HK-2 (cell line): ENCODE results near the gene GPR173.

Experiments used
- DNase-seq: peaks from one replicate; pipeline ENCODE4 v3.0.0-alpha.2; 2018; ENCODE audit not compliant: unreplicated experiment

The GPR173 gene

DNA sequence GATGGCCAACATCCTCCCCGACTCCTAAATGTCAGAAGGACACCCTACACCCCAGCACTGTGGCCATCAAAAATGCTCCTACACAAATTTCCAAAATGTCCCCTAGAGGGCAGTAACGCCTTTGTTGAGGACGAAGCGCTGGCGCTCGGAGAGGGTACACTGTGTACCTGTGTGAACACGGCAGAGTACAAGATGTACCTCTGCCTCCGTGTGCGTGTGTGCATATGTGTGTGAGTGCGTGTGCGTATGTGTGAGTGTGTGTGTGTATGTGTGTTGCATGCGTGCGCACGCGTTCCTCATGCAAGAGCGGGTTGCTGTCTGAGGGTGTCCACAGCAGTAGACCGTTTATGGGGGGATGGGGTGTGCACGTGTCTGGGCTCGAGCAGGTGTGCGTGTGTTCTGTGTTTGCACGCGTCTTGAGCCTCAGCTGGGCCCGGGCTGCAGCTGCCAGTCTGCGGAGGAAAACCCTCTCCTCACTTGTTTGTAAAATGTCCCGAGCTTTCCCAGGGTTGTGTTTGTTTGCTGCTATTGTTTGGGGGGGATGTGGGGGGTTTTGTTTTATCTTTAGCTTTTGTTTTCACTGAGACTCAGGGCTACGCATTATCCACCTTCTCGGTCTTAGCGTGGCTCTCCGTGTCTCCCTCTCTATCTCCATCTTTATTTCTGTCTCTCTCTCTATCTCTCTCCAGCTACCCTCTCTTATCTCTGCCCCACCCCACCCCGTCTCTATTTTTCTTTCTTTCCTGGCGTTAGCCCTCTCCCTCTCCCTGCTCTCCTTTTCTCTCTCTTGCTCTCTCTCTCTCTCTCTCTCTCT is 23.2 kb downstream of the GPR173 start:
- peak; percentile 26 for DNase-seq

DNA sequence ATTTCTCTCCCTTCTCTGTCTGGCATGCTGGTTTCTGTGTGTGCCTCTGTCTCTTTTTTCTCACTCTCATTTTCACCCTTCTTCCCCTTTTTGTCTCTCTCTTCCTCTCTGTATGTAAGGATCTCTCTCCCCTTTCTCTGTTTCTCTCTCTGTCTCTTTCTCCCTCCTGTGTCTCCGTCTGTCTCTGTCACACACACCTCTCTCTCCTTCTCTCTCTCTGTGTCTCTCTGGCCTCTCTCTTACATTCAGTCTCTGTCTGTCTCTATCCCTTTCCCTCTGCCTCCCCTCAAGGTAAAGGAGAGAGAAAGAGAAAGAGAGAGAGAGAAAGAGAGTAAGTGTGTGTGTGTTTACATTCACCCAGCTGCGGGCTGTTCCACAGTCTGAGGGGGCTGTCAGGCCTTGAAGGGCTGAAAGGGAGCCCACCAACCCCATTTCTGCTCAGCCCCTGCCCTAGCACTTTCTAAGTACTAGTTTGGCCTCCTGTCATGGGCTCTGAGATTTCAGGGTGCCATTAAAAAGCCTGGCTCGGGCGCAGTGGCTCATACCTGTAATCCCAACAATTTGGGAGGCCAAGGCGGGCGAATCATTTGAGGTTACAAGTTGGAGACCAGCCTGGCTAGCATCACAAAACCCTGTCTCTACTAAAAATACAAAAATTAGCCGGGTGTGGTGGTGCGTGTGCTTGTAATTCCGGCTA is 24.0 kb downstream of the GPR173 start:
- DNase-seq: no peak

DNA sequence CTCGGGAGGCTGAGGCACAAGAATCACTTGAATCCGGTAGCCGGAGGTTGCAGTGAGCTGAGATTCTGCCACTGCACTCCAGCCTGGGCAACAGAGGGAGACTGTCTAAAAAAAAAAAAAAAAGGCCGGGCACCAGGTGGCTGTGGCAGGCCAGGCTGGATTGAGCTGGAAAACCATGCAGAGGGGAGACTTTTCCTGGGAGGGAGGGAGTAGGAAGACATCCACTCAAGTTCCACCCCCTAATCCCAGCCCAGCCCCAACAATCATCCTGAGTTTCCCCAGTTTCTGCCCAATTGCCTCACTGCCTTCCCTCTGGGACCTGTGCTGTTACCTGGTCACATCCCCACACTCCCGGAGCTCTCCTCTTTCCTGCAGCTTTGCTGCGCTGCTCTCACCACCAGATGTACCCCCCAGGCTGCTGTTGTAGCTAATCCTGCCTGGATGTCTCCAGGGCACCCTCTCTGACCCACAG is 24.6 kb downstream of the GPR173 start:
- no peak for DNase-seq

DNA sequence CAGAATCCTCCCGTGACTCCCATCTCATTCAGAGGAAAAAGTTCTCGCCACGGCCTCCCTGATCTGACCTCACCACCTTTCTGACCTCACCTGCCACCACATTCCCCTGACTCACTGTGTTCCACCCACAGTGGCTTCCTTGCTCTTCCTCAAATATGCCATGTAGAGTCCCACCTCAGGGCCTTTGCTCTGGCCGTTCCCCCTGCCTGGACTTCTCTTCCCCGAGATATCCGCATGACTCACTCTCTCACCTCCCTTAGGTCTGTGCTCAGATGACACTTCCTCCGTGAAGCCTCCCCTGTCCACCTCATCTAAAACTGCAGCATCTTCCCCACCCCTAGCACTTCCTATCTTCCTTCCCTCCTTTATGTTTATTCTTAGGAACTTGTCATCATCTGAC is 26.4 kb downstream of the GPR173 start:
- DNase-seq: peak; percentile 15

DNA sequence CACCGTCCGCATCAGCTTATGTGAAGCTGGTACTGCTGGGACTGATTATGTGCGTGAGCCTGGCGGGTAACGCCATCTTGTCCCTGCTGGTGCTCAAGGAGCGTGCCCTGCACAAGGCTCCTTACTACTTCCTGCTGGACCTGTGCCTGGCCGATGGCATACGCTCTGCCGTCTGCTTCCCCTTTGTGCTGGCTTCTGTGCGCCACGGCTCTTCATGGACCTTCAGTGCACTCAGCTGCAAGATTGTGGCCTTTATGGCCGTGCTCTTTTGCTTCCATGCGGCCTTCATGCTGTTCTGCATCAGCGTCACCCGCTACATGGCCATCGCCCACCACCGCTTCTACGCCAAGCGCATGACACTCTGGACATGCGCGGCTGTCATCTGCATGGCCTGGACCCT is 28.1 kb downstream of the GPR173 start:
- no peak for DNase-seq

DNA sequence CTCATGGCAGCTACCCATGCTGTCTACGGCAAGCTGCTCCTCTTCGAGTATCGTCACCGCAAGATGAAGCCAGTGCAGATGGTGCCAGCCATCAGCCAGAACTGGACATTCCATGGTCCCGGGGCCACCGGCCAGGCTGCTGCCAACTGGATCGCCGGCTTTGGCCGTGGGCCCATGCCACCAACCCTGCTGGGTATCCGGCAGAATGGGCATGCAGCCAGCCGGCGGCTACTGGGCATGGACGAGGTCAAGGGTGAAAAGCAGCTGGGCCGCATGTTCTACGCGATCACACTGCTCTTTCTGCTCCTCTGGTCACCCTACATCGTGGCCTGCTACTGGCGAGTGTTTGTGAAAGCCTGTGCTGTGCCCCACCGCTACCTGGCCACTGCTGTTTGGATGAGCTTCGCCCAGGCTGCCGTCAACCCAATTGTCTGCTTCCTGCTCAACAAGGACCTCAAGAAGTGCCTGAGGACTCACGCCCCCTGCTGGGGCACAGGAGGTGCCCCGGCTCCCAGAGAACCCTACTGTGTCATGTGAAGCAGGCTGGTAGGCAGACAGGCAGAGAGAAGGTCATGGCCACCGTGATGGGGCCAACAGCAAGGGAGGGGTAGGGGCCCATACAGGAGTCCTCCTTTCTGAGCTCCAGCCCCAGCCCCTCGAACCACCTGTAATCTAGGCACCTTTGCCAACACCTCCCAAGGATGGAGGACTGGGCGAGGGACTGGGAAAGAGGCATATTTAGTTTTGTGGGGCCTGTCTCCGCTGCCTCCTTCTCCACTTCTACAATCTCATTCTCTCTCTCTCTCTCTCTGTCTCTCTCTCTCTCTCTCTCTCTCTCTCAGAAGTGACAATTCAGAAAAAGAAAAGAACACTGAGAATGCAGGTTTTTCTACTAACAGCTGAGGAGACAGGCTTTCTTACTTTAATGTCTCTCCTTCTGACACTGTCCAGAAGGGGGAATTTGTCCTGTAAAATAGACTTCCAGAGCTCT is 28.9 kb downstream of the GPR173 start:
- no peak for DNase-seq

DNA sequence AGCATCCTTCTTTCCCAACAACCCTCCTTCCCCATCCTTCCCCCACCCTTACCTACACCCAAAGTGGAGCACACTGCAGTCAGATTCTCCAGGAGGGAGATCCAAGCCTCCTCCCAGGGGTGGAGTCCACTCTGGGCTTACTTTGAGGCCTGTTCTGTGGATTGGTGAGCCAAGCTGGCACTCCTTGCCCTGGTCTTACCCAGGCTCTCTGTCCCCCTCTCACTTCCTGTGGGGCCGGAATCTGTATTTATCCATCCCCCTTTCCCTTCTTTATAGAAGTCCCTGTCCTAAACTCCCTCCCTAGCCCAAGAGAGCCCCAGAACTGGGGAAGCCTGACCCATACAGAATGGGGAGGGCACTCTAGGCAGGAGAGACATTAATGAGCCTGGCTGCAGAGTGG is 30.4 kb downstream of the GPR173 start:
- DNase-seq: no peak

DNA sequence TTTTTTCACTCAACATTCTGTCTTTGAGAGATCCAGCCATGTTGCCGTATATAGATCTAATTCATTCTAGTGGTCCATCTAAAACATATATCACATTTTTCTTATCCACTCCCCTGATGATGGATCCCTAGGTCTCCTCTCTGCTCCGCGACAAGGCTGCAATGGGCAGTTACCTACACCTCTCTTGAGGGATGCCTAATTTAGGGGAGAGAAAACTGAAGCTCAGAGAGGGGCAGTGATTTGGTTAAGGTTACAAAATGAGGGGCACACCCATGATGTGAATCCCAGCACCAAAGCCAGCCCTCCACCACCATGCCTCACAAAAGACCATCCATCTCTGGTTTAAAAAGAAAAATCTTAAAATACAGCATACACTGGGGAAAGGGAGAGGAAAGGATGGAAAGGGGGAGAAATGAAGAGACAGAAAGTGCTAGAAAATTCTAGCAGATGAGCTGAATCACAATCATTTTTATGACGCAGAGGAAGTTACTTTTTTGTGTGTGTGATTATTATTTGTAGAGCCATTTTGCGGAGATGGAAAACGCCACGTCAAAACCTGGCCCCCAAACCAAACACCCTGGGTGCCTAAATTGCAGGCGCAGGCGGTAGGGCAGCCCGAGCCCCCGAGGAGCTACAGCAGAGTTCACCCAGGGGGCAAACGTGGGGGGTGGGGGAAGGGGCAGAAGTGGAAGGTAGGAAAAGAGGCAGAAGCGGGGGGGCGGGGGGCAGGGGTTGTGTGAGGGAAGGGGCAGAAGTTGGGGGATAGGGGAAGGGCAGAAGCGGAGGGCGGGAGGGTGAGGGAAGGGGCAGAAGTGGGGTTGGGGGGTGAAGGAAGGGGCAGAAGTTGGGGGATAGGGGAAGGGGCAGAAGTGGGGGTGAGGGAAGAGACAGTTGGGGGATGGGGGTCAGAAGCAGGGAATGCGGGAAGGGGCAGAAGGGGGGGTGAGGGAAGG is 32.3 kb downstream of the GPR173 start:
- DNase-seq: no peak

DNA sequence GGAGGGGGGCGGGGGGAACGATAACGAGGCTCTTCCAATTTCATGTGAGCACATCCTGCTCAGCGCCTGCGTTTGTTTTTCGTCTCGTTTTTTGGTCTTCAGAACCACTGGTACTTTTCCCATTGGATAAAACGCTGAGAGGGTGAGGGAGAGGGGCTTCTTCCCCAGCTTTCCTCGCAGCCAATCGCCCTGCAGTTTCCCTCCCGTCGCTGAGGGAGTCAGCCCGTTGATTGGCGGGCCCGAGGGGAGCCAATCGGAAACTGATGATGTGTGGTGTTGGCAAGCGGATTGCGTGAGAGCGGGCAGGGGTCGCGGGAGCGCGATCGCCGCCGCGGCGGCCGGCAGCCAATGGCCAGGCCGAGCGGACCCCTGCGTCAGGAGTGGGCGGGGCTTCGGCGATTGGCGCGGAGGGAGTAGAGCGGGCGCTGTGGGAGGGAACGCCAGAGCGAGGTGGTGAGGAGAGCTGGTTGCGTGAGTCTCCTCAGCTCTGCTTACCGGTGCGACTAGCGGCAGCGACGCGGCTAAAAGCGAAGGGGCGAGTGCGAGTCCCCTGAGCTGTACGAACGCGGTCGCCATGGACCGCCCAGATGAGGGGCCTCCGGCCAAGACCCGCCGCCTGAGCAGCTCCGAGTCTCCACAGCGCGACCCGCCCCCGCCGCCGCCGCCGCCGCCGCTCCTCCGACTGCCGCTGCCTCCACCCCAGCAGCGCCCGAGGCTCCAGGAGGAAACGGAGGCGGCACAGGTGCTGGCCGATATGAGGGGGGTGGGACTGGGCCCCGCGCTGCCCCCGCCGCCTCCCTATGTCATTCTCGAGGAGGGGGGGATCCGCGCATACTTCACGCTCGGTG is 33.6 kb downstream of the GPR173 start, which contains the start of gene TSPYL2:
TSS of gene TSPYL2 (plus strand) at position 443 of the 848 bp plus-strand sequence. CDS start at position 575, 132 bp downstream.
- DNase-seq: peak; percentile 96

DNA sequence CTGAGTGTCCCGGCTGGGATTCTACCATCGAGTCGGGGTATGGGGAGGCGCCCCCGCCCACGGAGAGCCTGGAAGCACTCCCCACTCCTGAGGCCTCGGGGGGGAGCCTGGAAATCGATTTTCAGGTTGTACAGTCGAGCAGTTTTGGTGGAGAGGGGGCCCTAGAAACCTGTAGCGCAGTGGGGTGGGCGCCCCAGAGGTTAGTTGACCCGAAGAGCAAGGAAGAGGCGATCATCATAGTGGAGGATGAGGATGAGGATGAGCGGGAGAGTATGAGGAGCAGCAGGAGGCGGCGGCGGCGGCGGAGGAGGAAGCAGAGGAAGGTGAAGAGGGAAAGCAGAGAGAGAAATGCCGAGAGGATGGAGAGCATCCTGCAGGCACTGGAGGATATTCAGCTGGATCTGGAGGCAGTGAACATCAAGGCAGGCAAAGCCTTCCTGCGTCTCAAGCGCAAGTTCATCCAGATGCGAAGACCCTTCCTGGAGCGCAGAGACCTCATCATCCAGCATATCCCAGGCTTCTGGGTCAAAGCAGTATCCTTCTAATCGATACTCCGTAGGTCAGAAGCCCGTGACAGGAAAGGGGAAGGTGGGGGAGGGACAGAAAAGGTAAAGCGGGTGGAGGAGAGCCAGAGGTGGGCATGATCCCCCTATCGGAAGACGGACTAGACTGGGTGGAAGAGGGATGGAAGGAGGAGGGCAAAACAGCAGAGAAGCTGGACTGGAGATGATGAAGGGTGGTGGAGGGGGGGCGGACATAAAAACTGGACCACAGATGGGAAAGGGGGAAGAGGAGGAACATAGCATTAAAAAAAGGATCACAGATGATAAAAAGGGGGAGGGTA is 34.4 kb downstream of the GPR173 start:
- peak; percentile 16 for DNase-seq

DNA sequence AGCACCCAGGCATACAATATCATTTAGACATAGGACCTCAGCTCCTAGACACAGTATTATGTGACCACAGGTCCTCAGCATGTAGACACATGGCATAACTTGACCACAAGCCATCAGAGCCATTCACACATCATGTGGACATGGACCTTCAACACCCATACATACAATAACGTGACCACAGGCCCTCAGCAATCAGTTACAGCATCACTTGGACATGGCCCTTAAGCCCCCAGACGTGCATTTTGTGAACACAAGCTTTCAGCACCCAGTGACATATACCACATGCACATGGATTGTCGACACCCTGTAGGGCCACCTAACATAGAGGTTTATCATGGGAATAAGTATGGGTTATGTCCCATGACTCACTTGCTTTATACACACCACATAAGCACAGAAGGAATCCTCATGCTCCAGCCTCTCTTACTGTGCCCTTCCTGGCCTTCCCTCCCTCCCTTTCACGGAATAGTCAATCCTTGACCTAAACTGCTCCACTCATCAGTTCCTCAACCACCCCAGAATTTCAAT is 35.5 kb downstream of the GPR173 start:
- DNase-seq: no peak

DNA sequence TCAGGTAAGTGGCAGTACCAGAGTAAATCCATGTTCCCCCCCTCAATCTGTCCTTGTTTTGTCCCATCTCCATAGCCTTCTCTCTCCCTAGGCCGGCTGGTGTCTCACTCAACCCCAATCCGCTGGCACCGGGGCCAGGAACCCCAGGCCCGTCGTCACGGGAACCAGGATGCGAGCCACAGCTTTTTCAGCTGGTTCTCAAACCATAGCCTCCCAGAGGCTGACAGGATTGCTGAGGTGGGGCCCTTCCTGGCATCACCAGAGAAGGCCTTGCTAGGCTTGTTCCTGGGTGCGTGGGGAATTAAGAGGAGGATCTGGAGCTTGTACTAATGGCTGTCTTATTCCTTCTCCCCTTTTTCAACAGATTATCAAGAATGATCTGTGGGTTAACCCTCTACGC is 36.3 kb downstream of the GPR173 start:
- no peak for DNase-seq

DNA sequence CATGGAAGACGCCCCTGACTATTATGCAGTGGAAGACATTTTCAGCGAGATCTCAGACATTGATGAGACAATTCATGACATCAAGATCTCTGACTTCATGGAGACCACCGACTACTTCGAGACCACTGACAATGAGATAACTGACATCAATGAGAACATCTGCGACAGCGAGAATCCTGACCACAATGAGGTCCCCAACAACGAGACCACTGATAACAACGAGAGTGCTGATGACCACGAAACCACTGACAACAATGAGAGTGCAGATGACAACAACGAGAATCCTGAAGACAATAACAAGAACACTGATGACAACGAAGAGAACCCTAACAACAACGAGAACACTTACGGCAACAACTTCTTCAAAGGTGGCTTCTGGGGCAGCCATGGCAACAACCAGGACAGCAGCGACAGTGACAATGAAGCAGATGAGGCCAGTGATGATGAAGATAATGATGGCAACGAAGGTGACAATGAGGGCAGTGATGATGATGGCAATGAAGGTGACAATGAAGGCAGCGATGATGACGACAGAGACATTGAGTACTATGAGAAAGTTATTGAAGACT is 37.2 kb downstream of the GPR173 start:
- no peak for DNase-seq

DNA sequence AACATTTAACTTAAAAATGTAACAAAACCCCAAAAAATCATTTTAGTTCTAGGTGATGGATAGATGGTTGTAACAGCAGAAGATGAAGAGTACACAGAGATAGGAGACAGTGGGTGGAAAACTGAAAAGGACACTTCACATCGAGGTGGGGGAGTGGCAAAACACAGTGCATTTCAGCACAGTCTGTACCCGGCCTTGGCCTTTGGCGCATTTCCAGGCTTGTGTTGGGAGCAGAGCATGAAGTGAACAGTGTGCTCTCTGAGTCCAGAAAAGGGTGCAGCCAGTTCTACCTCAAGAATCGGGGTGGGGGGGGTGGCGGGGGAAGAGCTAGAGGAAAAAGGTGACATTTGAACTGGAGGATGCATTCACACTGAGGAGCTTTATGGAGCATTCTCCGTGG is 37.9 kb downstream of the GPR173 start:
- DNase-seq: no peak

DNA sequence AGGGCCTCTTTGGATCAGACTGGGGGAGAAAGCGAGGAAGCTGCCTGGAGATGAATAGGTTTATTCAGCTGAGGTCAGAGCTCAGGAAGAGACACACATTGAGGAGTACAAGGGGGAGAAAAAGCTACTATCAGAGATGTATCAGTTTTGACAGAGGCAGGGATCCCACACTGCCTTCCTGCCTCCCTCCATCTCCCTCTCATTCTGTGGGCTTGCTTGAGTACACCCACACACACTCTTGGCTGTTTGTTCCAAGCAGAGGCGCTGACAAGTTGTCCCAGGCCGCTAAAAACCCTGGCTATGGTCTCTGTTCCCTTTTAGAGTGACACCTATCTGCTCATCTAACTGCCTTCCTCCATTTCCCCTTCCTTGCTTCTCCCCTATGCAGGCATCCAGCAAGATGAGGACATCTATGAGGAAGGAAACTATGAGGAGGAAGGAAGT is 38.8 kb downstream of the GPR173 start:
- DNase-seq: no peak

DNA sequence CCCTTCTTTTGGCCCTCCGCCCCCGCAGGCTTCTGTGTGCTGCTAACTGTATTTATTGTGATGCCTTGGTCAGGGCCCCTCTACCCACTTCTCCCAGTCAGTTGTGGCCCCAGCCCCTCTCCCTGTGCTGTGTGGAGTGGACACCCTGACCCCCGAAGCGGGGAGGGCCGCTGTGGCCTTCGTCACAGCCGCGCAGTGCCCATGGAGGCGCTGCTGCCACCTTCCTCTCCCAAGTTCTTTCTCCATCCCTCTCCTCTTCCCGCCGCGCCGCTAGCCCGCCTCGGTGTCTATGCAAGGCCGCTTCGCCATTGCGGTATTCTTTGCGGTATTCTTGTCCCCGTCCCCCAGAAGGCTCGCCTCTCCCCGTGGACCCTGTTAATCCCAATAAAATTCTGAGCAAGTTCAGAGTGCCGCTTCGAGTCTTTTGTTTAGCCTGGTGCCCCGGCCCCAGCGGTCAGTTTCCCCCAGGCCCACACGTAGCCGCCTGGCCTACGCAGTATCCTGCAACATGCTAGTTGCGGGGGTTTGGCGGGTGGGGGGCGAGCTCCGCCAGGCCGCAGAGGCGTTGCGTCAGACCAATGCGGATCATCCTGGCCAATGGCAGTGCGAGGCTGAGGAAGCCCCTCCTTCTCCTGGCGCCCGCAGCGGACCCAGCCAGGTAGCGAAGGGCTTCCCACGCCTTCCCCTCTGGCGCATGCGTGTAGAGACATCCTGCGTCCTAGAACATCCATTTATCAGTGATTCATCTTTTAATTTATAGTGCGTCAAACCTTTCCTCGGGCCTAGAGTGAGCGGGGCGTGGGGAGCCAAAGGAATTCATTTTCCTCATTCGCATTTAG is 39.8 kb downstream of the GPR173 start:
- DNase-seq: no peak

DNA sequence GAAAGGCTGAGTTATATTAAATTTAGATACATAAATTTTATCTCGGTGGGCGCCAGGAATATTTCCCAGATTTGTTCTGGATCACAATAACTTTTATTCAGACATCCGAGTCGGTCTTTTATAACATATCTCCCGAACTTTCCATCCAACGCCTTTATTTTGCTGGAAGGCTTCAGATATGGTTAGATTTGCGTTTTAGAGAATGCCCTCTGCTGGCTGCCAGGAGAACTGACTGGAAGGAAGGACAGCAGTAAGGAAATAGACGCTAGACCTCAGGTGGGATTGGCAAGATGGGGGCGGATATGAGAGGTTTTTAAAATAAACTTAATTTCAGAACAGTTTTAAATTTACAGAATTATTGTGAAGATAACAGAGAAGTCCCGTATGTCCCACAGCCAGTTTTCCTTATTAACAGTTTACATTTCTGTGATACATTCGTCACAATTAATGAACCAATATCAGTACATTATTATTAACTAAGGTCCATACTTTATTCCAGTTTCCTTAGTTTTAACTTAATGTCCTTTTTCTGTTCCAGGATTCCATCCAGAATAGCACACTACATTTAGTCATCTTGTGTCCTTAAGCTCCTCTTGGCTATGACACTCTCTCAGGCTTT is 40.7 kb downstream of the GPR173 start:
- peak; percentile 31 for DNase-seq
